GM19023 (cell line): Measurements from ENCODE around the gene PRELP.
"Not testable (repeated sequence)": the region's sequence is repeated elsewhere in the genome, so short reads cannot be mapped to it uniquely, and the experiment has no call there.

Experiments used
- ATAC-seq: cut with Tn5 transposase; IDR thresholded peaks from one replicate; pipeline ENCODE4 v1.9.1; 2021; ENCODE audit warnings: mild to moderate bottlenecking, moderate library complexity; ENCODE audit not compliant: unreplicated experiment

The PRELP gene

DNA sequence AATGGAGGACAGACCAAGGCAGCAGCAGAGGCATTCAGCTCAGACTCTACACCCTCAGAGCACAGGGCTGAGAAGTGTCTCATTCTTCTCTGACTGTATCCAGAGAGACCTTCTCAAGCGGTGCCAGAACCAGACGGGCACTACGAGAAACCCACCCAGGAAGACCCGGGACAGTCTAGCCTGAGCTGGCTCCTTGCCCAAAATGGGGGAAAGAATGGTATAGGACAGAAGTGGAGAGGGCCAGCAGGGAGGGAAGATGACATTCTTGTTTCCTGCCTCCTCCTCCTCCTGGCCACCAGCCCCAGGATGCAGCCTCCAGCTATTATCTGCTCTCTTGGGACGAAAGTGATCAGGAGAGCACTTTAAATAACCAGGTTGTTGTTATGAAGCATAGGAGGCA is 22.6 kb upstream of the PRELP start:
- no peak for ATAC-seq

DNA sequence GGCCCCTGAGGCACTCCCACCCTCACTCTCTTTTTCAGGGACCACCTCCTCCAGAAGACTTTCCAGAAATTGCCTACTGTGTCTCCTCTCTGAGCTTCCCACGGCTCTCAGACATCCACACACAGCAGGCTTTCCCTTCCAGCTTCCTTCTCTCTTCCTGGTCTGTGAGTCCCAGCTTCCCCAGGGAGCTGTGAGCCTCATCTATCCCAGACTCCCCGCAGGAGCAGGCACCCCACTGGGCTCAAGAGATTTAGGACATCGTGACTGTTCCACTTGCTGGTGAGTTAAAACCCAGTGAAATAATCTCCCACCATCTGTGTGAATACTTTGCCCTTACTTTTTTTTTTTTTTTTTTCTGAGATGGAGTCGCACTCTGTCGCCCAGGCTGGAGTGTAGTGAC is 22.0 kb upstream of the PRELP start:
- no peak for ATAC-seq

DNA sequence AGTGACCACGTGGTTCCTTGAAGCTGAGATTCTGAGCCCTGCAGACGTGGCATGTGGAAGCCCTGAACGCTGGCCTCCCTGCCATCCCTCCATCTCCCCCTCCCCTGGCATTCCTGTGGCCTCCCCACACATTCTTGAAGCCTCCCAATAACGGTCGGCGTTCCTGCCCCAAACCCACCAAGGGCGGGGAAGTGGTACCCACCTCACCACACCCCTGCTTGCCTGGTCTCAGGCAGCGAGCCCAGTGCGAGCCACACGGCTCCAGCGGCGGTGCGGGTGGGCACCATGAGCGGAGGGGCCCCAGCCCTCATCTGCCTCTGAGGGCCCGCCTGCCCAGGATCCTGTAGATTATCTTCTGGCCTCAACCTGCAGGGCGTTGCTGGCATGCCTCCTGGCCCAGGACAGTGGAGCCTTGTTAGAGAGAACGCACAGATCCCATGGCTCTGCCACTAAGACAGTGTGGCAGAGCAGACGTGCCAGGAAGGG is 20.6 kb upstream of the PRELP start:
- ATAC-seq, result no peak

GRCh38 chr1:203455706-203456105 is 19.9 kb upstream of the PRELP start:
- ATAC-seq, result no peak

DNA sequence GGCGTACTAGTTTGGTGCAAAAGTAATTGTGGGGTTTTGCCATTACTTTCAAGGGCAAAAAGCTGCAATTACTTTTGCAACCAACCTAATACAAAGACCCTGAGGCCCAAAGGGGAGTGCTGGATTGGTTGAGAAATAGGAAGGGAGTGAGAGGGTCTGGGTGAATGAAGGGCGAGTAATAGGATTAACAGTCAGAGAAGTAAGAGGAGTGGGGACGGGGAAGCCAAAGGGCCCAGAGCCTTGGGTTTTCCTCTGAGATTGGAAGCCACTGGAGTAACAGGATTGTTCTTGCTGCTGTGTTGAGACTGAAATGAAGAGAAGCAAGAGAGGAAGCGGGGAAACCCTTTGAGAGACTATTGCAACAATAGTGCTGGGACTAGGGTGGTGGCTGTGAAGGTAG is 19.0 kb upstream of the PRELP start:
- no peak for ATAC-seq

DNA sequence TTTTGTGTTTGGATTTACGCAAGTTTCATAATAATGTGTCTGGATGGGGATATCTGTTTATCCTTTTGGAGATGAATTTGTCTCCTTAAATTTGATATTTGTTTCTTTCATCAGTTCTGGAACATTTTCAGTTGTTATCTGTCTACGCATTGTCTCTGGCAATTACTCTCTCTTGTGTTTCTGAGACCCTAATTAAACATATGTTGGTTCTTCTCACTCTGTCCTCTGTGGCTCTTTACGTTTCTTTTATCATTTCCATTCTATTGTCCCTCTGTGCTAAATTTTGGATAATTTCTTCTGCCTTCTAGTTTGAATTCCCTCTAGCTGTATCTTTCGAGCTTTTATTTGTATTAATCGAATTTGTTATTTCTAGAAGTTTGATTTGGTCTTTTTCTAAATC is 17.5 kb upstream of the PRELP start:
- no peak for ATAC-seq

DNA sequence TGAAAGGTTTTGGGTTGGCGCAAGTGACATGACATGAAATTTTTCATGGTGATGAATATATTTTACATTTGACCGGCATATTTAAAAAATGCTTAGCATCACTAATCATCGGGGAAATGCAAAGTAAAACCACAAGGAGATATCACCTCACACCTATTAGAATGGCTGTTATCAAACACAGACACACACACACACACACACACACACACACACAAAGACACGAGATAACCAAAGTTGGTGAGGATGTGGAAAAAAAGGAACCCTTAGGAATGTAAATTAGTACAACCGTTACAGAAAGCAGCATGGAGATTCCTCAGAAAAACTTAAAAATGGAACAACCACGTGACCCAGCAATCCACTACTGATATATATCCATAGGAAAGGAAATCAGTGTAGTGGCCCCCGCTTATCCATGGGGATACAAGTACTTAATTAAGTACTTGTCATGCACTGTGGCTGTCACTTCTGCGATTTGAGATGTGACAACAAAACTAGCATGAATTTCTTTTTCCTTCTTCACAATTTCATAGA is 15.9 kb upstream of the PRELP start:
- no peak for ATAC-seq

GRCh38 chr1:203461717-203462116 is 13.9 kb upstream of the PRELP start:
- no peak for ATAC-seq

DNA sequence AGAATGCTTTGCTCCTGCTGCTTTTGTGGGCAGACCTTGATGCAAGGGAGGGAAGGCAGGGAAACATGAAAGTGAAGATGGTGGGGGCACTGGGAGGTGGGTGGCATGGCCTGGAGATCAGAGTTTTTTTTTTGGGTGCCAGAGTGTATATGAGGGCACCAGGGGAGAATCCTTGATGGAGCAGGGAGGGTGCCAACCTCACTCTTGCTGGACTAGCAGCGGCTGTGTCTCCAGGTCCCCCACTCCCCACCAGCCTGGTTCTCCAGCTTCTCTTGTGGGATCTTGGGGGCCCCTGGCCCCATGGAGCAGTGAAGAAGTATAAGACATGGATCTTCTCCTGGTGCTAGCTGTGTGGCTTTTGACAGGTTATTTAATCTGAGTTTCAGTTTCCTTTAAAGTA is 13.5 kb upstream of the PRELP start:
- no peak for ATAC-seq

- ATAC-seq, result no peak
Observed at GRCh38 chr1:203462878-203463277, 12.7 kb upstream of the PRELP start.

DNA sequence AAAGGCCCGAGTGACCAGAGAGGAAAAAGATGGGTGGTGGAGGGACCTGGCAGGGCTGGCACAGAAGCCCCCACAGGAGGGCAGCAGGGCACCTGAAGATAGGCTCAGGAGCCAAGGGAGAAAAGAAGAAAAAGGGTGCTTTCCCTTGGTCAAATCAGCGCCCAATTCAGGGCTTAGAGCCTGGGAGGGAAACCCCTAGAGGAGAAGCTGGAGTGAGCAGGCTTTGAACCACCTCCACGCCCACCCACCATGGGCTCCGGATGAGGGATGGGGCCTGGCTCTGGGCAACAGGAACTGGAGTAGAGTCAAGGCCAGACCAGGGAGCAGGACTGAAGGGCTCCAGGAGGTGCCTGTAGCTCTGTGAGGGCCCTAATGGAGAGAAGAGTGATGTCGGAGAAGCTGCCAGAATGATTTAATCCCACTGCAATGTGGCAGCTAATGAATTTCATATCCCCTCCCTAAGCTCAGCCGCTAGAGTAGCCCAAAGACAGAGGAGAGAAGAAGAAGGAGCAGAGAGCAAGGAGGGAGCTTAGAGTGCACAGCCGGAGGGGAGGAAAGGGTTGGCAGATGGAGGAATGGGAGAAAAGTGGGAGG is 12.0 kb upstream of the PRELP start:
- no peak for ATAC-seq

- no peak for ATAC-seq
Observed at GRCh38 chr1:203464226-203464625, 11.4 kb upstream of the PRELP start.

GRCh38 chr1:203464743-203465142 is 10.9 kb upstream of the PRELP start:
- no peak for ATAC-seq

DNA sequence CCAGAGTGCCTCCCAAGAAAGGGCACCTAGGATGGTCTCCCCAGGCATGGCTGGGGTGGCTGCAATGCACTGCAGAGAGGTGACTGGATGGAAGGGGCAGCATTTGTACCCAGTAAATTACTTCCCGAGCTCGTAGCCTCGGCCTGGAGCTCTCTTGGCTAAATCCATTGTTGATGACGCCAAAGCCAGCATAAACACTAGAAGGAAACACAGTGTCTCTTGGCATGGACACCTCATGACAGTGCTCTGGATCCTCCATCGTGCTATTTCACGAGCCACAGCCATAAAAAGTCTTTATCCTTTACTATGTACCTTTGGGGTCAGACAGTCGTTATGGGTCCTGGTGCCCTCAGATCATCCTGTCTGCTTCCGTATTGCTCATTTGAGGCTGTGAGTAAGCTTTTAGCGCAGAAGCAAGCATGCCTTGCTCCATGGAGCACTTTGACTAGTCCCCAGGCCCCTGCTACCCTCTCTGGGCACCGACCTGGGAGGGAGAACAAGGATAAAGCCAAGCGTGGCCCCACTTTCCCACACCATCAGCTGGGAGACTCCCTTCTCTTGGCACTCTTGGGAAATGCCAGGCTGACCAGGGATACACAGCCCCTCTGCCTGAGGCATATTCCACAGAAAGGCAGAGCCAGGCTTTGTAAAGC is 10.3 kb upstream of the PRELP start:
- ATAC-seq, result no peak

GRCh38 chr1:203465948-203466347 is 9.7 kb upstream of the PRELP start:
- ATAC-seq, result no peak

DNA sequence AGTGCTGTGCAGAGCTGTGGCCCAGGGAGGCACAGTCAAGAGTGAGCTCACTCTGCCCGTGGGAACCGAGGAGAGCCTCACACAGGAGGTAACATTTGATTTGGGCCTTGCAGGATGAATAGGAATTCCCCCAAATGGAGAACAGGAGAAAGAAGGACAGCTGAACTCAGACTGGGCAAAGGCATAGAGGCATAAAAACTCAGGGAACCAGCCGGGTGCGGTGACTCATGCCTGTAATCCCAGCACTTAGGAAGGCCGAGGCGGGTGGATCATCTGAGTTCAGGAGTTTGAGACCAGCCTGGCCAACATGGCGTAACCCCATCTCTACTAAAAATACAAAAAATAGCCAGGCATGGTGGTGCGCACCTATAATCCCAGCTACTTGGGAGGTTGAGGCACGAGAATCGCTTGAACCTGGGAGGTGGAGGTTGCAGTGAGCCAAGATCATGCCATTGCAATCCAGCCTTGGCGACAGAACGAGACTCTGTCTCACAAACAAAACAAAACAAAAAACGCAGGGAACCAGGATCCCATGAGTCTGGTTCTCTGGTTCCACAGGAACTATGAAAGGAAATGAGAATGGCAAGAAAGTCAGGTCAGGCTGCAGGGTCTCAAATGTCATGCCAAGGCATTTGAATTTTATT is 8.6 kb upstream of the PRELP start:
- not testable (repeated sequence) for ATAC-seq

GRCh38 chr1:203467550-203467921 is 8.1 kb upstream of the PRELP start:
- ATAC-seq, result no peak

GRCh38 chr1:203468326-203468725 is 7.3 kb upstream of the PRELP start:
- ATAC-seq, result no peak

GRCh38 chr1:203470240-203470639 is 5.4 kb upstream of the PRELP start:
- no peak for ATAC-seq

DNA sequence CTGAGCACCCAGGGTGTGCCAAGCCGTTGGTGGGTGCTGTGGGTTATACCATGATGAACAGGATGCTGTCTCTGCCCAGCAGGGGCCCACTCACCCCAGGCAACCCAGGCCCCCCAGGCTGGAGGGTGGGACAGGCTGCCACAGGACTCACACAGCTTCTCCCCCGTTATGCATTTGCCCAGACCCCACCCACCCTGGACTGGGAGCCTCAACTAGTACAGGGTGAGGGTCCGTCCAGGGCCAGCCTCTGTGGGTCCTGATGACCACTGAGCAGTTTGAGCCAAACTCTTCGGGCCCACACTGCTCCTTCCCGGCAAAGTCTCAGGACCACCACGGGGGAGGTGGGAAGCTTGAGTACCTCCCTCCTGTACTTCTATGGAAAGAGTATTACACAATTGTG is 3.8 kb upstream of the PRELP start:
- ATAC-seq, result no peak

GRCh38 chr1:203473281-203473680 is 2.3 kb upstream of the PRELP start:
- ATAC-seq, result no peak

DNA sequence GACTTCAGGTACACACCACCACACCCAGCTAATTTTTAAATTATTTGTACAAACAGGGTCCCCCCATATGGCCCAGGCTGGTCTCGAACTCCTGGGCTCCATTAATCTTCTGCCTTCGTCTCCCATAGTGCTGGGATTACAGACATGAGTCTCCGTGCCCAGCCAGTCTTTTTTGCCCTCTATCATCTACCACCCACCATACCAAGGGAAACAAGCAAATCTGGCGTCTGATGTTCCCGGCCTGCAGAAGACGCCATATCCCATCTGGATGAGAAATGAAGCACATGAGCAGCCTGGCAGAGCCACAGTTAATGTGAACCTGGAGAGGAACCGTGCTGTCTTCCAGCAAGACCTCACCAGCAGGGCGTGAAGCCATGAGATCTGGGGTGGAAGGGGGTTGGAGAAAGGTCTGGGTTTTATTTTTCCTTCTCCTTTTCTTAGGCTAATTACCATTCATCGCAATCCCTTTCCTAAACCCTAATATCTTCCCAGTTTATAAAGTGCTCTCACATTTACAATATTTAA is 1.8 kb upstream of the PRELP start:
- ATAC-seq, result no peak
